GM18526 (cell line): ENCODE data around the gene SHROOM3.

Source experiments
- POLR2A ChIP-seq: IDR thresholded peaks from 3 replicates; pipeline ENCODE4 v1.6.1; 2011; ENCODE audit not compliant: insufficient read length; ENCODE audit errors: extremely low read depth

Gene SHROOM3

GRCh38 chr4:76740866-76741662 lies 306.0 kb downstream of the SHROOM3 start:
- TF ChIP-seq POLR2A, result no peak

GRCh38 chr4:76741663-76742020 lies 306.6 kb downstream of the SHROOM3 start:
- TF ChIP-seq POLR2A, result no peak

GRCh38 chr4:76744241-76744921 lies 309.4 kb downstream of the SHROOM3 start:
- TF ChIP-seq POLR2A, result no peak

- TF ChIP-seq POLR2A, result no peak
These were observed 310.2 kb downstream of the SHROOM3 start for GRCh38 chr4:76745240-76745639.

GRCh38 chr4:76747563-76747962 lies 312.5 kb downstream of the SHROOM3 start:
- no peak for TF ChIP-seq POLR2A

GRCh38 chr4:76748649-76749048 lies 313.6 kb downstream of the SHROOM3 start:
- TF ChIP-seq POLR2A, result no peak

GRCh38 chr4:76749355-76749754 lies 314.3 kb downstream of the SHROOM3 start:
- TF ChIP-seq POLR2A, result no peak

GRCh38 chr4:76750716-76751115 lies 315.7 kb downstream of the SHROOM3 start:
- no peak for TF ChIP-seq POLR2A

- no peak for TF ChIP-seq POLR2A
These were observed 316.7 kb downstream of the SHROOM3 start for GRCh38 chr4:76751612-76752343.

GRCh38 chr4:76752861-76753501 lies 318.0 kb downstream of the SHROOM3 start:
- no peak for TF ChIP-seq POLR2A

GRCh38 chr4:76753814-76754213 lies 318.8 kb downstream of the SHROOM3 start:
- TF ChIP-seq POLR2A, result no peak

GRCh38 chr4:76754439-76754838 lies 319.4 kb downstream of the SHROOM3 start:
- TF ChIP-seq POLR2A, result no peak

- TF ChIP-seq POLR2A, result no peak
These were observed 320.7 kb downstream of the SHROOM3 start for GRCh38 chr4:76755756-76756155.

- TF ChIP-seq POLR2A, result no peak
These were observed 321.4 kb downstream of the SHROOM3 start for GRCh38 chr4:76756416-76756815.

- no peak for TF ChIP-seq POLR2A
These were observed 322.4 kb downstream of the SHROOM3 start for GRCh38 chr4:76757418-76757939.
